ENCODE results near the gene PPP1R11. TPM values are rescaled to one million over a fixed set of nuclear protein-coding genes. Genes with fewer than 3 reads are reported as not detected.

The PPP1R11 gene
- total and polyA plus RNA-seq, 2 of the 13 experiments (the other 11 are each of a cell fraction or from before 2014, with no cell fraction given) = 32.1 to 58.9 TPM

GRCh38 chr6:30066577-30067459, at the start of gene PPP1R11 (continued):
- peak; percentile 34 for TF ChIP-seq CBX1 (IDR thresholded peaks at IDR 0.05; ENCODE audit: low read depth)
- TF ChIP-seq PREB (CRISPR knock-in tag; IDR thresholded peaks at IDR 0.05) = peak; percentile 12; the same call in 1 of the 2 replicates
- no peak for TF ChIP-seq ZNF10 (CRISPR knock-in tag; IDR thresholded peaks at IDR 0.05; ENCODE audit: borderline replicate concordance, low read depth)
- TF ChIP-seq ZNF703 (CRISPR knock-in tag; IDR thresholded peaks at IDR 0.05; ENCODE audit: borderline replicate concordance) = no peak
- TF ChIP-seq PTBP1 (IDR thresholded peaks at IDR 0.05; ENCODE audit: low read depth, low read length, poor library complexity, severe bottlenecking) = peak; percentile 73
- no peak for TF ChIP-seq CAMTA2 (CRISPR knock-in tag; IDR thresholded peaks at IDR 0.05; ENCODE audit: borderline replicate concordance)
- TF ChIP-seq ATAD3A (CRISPR knock-in tag; IDR thresholded peaks at IDR 0.05) = no peak
- TF ChIP-seq PAWR (CRISPR knock-in tag; IDR thresholded peaks at IDR 0.05; ENCODE audit: borderline replicate concordance) = no peak
- TF ChIP-seq BHLHE40 (IDR thresholded peaks at IDR 0.05; ENCODE audit: low read length) = peak; percentile 88
- TF ChIP-seq LRRFIP1 (CRISPR knock-in tag; conservative IDR thresholded peaks at IDR 0.05) = no peak
- TF ChIP-seq MAFK (conservative IDR thresholded peaks at IDR 0.05 in 1 of 2, IDR thresholded peaks at IDR 0.05 in 1 of 2; ENCODE audit: low read length in 2 of 2) = no peak
- no peak for TF ChIP-seq NONO (IDR thresholded peaks at IDR 0.05)
- TF ChIP-seq NONO (CRISPR knock-in tag; conservative IDR thresholded peaks at IDR 0.05) = peak; percentile 89
- TF ChIP-seq RFX3 (CRISPR knock-in tag; IDR thresholded peaks at IDR 0.05) = peak; percentile 93
- no peak for TF ChIP-seq NFE2 (CRISPR knock-in tag; IDR thresholded peaks at IDR 0.05)
- TF ChIP-seq RAD21 (CRISPR knock-in tag; IDR thresholded peaks at IDR 0.05) = peak; percentile 3; the same call in 1 of the 2 replicates
- TF ChIP-seq RBM22 (optimal IDR thresholded peaks at IDR 0.05; ENCODE audit: low read length) = peak; percentile 92
- no peak for TF ChIP-seq KLF13 (CRISPR knock-in tag; IDR thresholded peaks at IDR 0.05)
- no peak for TF ChIP-seq ZNF326 (CRISPR knock-in tag; IDR thresholded peaks at IDR 0.05; ENCODE audit: borderline replicate concordance)
- TF ChIP-seq ZNF180 (CRISPR knock-in tag; IDR thresholded peaks at IDR 0.05; ENCODE audit: borderline replicate concordance, low read depth) = 0 out of 2 replicates have a peak, but pooled peaks have one; percentile 82
- no peak for TF ChIP-seq FLYWCH1 (CRISPR knock-in tag; IDR thresholded peaks at IDR 0.05)
- peak; percentile 83; the same call in 1 of the 2 replicates for TF ChIP-seq BRF2 (CRISPR knock-in tag; IDR thresholded peaks at IDR 0.05)
- no peak for TF ChIP-seq ZNF3 (CRISPR knock-in tag; IDR thresholded peaks at IDR 0.05)
- TF ChIP-seq AKAP8 (CRISPR knock-in tag; IDR thresholded peaks at IDR 0.05) = no peak; the same call in 1 of the 2 replicates
- TF ChIP-seq SMYD3 (CRISPR knock-in tag; IDR thresholded peaks at IDR 0.05) = peak; percentile 97; the same call in 1 of the 2 replicates
- TF ChIP-seq ZNF460 (CRISPR knock-in tag; IDR thresholded peaks at IDR 0.05; ENCODE audit: borderline replicate concordance) = no peak
- TF ChIP-seq DNMT1 (CRISPR knock-in tag; IDR thresholded peaks at IDR 0.05) = no peak
